Duodenal mucosa (tissue), 2 donors: ENCODE results near the gene FTCDNL1.

ENCODE experiments used
- H3K27ac ChIP-seq: one replicate; pipeline ENCODE4 v1.7.0; 2013; ENCODE audit warnings: low read depth, low read length
- H3K27me3 ChIP-seq, 2 donors: one replicate each; pipeline ENCODE4 v1.7.0; 2013; ENCODE audit warnings: low read length in 2 of 2, control low read depth in 1 of 2; ENCODE audit not compliant: insufficient read depth in 2 of 2, control insufficient read depth in 1 of 2
- H3K36me3 ChIP-seq, 2 donors: one replicate each; pipeline ENCODE4 v1.7.0; 2013; ENCODE audit warnings: low read length in 2 of 2, control low read depth in 1 of 2; ENCODE audit not compliant: insufficient read depth in 2 of 2, control insufficient read depth in 1 of 2
- H3K4me1 ChIP-seq, 2 donors: one replicate each; pipeline ENCODE4 v1.7.0; 2013; ENCODE audit warnings: low read length in 2 of 2, control low read depth in 1 of 2; ENCODE audit not compliant: insufficient read depth in 2 of 2, control insufficient read depth in 1 of 2
- H3K4me3 ChIP-seq, 2 donors: one replicate each; pipeline ENCODE4 v1.7.0; 2013; ENCODE audit warnings: low read length in 2 of 2, low read depth in 1 of 2
- H3K9ac ChIP-seq, 2 donors: one replicate each; pipeline ENCODE4 v1.7.0; 2013; ENCODE audit warnings: low read length in 2 of 2, low read depth in 1 of 2
- H3K9me3 ChIP-seq, 2 donors: one replicate each; pipeline ENCODE4 v1.7.0; 2013; ENCODE audit warnings: low read length in 2 of 2, control low read depth in 1 of 2; ENCODE audit not compliant: control insufficient read depth in 1 of 2

Gene FTCDNL1

DNA sequence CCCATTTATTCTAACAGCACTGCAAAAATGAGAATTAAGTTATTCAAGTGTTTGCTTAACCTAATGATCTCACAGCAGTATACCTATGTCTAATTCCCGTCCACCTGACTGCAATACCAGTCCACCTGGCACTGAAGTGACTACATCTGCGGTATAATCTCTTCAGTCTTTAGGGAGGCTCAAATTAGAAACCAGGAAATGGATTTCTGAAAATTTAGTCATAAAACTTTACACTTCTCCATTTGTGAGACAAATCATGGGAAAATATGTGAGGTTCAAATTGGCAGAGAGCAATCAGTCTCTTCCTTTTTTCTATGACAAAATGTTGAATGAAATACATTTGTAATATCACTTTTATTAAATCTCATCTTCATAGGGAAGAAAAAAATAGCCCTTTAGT, 33.0 kb downstream of the FTCDNL1 start:
- Histone ChIP-seq H3K27me3 (no peaks in the 10 kb centered on the region), H3K9ac (no peak overlapping the region), H3K9me3 (no peaks in the 10 kb centered on the region), H3K27ac (no peak overlapping the region), H3K4me1 (no peaks in the 10 kb centered on the region), H3K4me3 (no peak overlapping the region), H3K36me3 (no peaks in the 10 kb centered on the region)

DNA sequence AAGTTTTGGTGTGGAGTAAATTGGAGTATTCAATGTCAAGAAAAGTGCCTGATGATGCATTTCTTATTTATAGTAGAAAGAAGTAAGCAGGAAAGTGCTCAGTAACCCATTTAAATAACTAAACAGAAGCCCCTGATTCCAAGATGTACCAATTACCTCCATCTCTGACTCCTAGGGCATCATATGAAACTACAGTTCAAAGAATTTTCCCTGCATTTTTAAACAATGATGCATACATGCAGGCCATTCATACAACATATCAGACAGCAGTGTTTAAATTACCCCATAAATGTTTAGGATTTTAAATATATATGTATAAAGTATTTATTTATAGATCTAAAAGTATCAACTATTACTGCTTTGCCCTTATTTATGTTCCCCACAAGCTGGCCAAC, 36.2 kb downstream of the FTCDNL1 start:
- Histone ChIP-seq H3K4me1 (no peaks in the 10 kb centered on the region), H3K27ac (no peak overlapping the region)

DNA sequence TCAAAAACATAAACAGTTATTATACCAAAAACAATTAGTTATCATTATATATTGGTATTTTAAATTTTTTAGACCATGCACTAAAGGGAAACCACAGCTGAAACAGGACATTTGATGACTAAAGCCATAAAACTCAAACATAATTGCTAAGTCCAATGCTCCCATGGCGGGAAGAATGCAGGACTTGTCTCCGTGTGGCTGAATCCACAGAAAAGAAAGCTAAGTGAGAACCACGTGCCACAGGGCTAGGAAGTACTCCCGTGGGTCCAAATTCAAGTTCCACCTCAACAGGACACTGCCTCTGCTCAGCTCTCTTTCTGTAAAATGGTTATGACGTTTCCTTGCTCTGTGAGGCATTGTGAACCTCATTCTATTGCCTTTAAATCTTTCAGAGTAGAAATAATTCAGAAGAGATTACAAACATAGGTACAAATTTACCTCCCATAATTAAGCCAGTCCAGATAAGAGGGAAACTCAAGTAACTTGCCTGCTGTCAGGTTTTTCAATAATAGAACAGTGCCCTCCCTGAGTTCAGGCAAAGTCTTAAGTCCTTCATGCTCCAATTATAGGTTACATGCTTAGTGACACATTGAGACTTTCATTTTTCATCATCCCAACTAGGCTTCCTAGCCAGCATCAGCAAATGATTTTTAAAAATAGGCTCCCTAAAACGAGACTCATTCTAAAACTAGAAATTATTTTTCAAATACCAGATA, 36.7 kb downstream of the FTCDNL1 start:
- H3K4me3 ChIP-seq = no peak overlapping the region
- no peak overlapping the region for H3K27ac ChIP-seq
- no peak overlapping the region for H3K9ac ChIP-seq
- no peaks in the 10 kb centered on the region for H3K9me3 ChIP-seq
- H3K27me3 ChIP-seq = no peaks in the 10 kb centered on the region
- H3K4me1 ChIP-seq = no peaks in the 10 kb centered on the region
- H3K36me3 ChIP-seq = no peaks in the 10 kb centered on the region

More for the DNA sequence above, 36.2 kb downstream of the FTCDNL1 start:
- H3K36me3 ChIP-seq = no peaks in the 10 kb centered on the region
- no peak overlapping the region for H3K4me3 ChIP-seq
- no peak overlapping the region for H3K9ac ChIP-seq
- no peaks in the 10 kb centered on the region for H3K27me3 ChIP-seq
- H3K9me3 ChIP-seq = no peaks in the 10 kb centered on the region

DNA sequence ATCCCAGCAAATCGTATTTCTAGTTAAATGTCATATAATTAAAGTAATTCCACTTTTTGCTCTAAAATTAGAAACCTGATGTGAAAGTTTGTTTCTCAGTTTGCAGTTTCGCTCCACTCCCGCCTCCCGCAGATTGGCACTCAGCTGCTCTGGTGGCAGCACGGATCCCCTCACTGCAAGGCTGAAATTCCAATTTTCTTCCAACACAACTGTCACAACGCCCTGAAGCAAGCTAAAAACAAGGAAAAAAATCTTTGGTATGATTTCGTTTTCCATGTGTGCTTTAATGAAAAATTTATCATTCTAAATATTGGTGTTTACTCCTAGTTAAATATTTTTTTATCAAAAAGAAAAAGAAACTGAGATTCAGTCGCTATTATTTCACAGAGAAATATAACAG, 38.5 kb downstream of the FTCDNL1 start:
- no peak overlapping the region for H3K4me3 ChIP-seq
- H3K4me1 ChIP-seq = no peaks in the 10 kb centered on the region
- H3K9ac ChIP-seq = no peak overlapping the region
- no peak overlapping the region for H3K27ac ChIP-seq
- H3K9me3 ChIP-seq = no peaks in the 10 kb centered on the region
- no peaks in the 10 kb centered on the region for H3K36me3 ChIP-seq
- no peaks in the 10 kb centered on the region for H3K27me3 ChIP-seq

DNA sequence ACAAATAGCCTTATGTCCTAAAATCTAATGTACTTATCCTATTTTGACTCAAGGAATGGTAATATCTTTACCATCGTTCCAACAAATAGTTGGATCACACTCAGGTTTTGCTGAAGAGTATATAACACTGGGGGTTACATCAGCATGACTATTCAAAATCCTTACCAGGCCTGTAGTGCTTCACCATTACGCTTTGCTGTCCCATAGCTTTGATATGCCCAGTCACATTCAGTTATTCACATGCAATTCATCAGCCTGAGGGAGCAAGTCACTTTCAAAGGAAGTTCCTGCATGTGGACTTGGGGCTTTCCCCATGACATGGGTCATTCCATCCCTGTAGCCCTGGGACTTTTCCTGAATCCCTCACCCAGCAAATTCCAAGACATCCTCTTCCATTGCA, 39.6 kb downstream of the FTCDNL1 start:
- H3K9ac ChIP-seq = no peak overlapping the region
- no peaks in the 10 kb centered on the region for H3K36me3 ChIP-seq
- H3K9me3 ChIP-seq = no peaks in the 10 kb centered on the region
- H3K27me3 ChIP-seq = no peaks in the 10 kb centered on the region
- no peak overlapping the region for H3K27ac ChIP-seq
- H3K4me1 ChIP-seq = no peaks in the 10 kb centered on the region
- H3K4me3 ChIP-seq = no peak overlapping the region

DNA sequence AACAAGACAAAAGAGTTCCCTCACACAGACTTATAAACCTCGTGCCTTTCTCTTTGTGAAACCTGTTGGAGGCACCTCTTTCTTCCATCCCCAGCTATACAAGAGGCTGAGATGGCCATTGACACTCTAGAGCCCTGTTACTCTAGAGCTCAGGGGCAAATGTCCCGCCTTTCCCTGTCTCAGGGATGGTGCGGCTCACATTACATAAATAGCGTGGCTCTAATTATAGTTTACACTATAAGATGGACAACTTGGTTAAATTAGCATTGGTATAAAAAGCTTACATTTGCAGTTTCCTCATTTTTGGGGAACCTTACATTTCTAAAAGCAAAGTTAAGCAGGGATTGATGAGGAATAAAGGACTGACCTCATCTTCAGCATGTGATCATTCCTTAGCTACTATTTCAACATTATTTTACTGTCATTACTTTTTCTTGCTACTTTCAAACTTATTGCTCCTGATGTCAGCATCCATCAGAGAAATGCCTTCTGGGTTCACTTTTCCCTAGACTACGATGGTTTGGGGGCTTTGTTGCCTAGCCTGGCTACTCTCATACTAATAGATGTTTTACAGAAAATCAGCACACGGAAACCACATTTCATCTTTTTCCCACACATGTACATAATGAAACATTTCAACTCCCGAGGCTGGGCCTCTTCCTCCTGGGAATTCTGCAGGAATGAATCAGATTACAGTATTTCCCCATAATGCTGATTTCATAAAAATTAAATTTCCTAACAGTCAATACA, 40.4 kb downstream of the FTCDNL1 start:
- H3K27ac ChIP-seq = no peak overlapping the region
- H3K4me3 ChIP-seq = no peak overlapping the region
- H3K9ac ChIP-seq = no peak overlapping the region
- H3K9me3 ChIP-seq = no peaks in the 10 kb centered on the region
- no peaks in the 10 kb centered on the region for H3K27me3 ChIP-seq
- H3K36me3 ChIP-seq = no peaks in the 10 kb centered on the region
- H3K4me1 ChIP-seq = no peaks in the 10 kb centered on the region

DNA sequence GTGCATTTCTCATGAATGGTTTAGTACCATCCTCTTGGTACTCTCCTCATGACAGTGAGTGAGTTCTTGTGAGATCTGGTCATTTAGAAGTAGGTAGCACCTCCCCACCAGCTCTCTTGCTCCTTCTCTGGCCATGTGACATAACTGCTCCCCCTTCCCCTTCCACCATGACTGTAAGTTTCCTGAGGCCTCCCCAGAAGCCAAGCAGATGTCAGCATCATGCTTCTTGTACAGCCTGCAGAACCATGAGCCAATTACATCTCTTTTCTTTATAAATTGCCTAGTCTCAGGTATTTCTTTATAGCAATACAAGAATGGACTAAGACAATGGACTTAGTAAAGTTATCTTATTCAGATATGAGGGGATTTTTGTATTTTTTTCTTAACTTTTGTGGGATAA, 43.0 kb downstream of the FTCDNL1 start:
- Histone ChIP-seq H3K9me3 (no peaks in the 10 kb centered on the region), H3K4me1 (no peaks in the 10 kb centered on the region), H3K9ac (no peak overlapping the region), H3K27me3 (no peaks in the 10 kb centered on the region), H3K27ac (no peak overlapping the region), H3K36me3 (no peaks in the 10 kb centered on the region), H3K4me3 (no peak overlapping the region)

DNA sequence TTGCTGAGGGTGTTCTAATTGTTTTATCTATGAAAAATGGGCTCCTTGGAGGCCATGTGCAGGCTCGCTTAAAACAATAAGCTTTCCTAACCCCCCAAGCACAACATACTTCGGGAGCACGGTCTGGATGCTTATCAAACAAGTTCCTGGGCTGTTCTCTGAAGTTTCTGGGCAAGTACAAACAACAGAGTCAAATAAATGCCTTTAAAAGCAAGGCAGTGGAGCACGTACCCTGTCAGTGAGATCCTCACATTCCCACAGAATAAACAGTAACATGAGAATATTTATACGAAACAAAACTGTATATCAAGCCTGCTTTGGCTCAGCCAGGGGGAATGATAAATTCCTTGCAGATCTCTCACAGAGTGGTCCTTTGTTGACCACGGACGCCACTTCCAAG, 44.8 kb downstream of the FTCDNL1 start:
- no peaks in the 10 kb centered on the region for H3K9me3 ChIP-seq
- no peaks in the 10 kb centered on the region for H3K27me3 ChIP-seq
- no peak overlapping the region for H3K4me3 ChIP-seq
- H3K4me1 ChIP-seq = no peaks in the 10 kb centered on the region
- H3K27ac ChIP-seq = no peak overlapping the region
- no peaks in the 10 kb centered on the region for H3K36me3 ChIP-seq
- H3K9ac ChIP-seq = no peak overlapping the region

DNA sequence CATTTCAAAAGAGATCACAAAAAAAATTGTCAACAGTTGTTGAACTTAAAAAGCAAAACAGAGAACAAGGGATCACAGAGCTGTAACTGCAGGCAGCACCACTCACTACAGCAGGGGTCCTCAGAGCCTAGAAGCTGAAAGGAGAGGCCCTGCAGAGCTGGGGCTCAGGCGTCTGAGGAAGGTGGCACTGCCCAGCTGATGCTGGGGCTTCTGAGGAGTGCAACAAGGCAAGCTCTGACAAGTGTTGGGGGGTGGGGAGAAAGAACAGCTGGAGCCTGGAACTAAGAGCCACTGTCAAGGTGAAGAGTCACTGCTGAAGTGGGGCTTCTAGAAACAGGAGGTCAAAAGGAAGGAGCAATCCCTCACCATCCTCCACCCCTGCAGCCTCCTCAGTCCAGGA, 46.2 kb downstream of the FTCDNL1 start:
- Histone ChIP-seq H3K4me3 (no peak overlapping the region), H3K27me3 (no peaks in the 10 kb centered on the region), H3K36me3 (no peaks in the 10 kb centered on the region), H3K9me3 (no peaks in the 10 kb centered on the region), H3K27ac (no peak overlapping the region), H3K4me1 (no peaks in the 10 kb centered on the region), H3K9ac (no peak overlapping the region)

DNA sequence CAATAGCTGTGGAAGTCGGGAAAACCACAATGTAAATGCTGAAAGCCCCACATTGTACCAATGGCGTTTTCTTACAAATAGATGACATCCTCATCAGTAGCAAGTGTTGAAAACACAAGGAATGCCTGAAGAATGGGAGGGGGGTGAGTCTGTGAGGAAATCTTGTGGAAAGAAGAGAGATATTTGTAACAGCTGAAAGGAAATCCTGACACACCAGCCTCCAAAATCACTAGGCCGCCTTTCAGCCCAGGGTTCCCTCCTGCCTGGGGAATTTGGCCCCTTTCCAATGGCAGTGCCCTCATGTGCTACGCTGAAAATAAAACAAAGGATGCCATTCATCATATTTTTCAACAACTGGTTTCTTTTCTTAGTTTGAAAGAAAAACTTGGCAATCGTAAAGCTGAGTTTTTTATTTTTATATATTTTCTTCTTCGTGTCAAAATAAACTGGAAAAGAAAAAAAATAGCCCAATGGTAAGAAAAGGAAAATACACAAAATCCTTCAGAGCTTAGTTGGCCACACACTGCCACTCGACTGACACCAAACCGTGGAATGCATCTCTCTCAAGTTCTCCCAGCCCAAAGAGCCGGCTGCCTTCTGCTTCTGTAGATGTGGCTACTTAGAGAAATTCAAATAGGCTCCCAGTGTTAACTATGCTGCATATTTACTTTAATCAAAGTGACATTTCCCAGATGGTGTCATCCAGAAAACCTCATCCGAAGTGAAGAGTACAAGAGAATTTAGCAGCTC, 52.0 kb downstream of the FTCDNL1 start:
- Histone ChIP-seq H3K36me3 (no peaks in the 10 kb centered on the region), H3K9me3 (no peaks in the 10 kb centered on the region), H3K27me3 (no peaks in the 10 kb centered on the region), H3K9ac (no peak overlapping the region), H3K4me1 (peaks cover 0 to 3% of the 10 kb centered on the region in 2 donors), H3K4me3 (no peak overlapping the region), H3K27ac (no peak overlapping the region)
